NCI-H2081 (cell line): ENCODE data around the gene ST3GAL5.
"Not testable (repeated sequence)": the region's sequence is repeated elsewhere in the genome, so short reads cannot be mapped to it uniquely, and the experiment has no call there.

ENCODE experiments used
- DNase-seq, 2 experiments: peaks; one replicate each; lab custom pipeline; 2025; lab: John Stamatoyannopoulos, UW

Gene ST3GAL5

DNA sequence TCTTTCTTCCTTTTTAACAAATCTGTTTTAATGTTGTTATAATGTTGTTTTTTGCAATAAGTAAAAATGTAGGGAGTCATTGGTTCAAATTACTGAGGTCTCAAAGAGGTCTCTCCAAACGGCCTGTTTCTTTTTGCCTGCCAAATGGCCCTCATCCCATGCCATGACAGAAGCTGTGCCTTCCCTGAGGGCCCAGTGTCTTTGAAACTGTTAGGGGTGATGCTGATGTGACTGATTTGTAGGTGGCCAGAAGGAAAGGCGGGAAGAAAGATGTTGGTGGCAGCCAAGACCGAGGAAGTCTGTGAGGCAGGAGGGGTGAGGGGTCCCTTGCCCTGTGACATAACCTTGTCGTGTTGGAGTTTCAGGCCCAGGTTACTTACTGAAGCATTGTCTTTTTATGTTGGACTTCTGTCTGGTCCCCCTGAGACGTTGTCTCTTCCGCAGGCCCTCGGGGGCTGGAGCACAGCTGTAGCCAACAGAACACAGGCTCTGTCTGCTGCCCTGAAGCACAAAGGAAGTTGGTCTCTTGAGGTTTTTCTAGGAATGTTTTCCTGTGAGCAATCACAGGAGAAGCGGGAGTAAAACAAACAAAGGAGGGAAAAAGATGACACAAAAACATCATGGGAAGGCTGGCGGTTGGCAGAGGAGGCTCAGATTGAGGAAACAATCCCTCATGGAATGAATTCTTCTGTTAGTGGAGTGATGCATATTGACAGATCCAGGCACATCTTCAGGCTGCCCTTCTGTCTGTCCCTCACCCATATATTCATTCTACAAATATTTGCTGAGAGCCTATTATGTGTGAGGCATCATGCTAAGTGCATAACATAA, 4.9 kb upstream of the ST3GAL5 start:
- DNase-seq, result no peak

DNA sequence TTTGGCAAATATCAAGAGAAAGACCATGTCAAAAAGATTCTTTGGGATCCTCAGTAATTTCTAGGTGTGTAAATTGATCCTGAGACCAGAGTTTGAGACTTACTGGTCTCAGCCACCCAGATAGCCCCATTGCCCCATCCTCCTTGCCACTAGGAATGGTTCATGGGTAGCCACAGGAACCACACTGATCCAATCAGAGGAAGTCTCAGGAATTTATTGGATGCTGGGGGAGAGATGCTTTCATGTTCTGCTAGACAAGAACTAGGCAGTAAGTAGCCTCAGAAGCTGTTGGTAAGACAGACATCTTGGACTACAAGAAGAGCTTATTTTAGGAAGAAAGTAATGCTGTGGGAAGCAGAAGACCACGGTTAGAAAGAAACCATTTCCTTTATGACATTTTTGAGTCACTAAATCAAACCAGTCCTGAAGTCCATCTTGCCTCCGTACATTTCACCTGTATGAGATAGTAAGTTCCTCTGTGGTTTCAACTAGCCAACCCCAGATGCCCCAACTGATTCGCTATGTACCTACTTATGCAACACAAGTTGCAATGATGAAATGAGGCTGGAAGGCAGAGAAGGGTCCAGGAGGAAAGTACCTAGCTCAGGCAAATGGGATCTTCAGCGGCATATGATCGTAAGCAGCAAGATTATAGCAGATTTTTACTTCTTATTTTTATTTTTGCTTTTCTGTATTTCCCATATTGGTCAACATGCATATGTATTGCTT, 3.6 kb upstream of the ST3GAL5 start:
- DNase-seq, result no peak

DNA sequence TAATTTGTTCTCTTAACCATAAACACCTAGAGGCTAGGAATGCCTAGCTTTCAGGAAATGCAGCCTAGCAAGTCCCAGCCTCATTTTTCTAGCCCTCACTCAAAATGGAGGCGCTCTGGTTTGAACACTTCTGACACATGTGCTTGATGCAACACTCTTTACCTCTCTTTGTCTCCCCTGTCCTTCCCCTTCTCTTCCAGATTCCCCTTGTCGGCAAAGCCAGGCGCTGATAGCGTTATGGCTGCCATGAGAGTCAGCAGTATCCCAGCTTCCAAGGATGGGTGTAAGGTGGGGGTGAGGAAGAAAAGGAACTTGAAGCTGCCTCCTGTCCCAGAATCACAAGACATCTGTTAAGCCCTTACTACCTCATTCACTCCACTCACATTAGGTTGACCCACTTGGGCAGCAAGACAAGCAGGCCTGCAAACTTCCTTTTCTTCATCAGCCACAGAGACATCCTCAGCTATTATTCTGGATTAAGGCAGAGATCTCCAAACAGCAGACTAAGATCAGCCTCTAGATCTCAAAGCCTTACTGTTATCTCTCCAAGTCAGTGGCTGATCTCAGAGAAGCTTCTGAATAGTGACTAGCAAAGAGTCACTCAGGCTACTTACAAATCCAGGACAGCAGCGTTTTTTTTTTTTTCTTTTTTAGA, 1.9 kb upstream of the ST3GAL5 start:
- DNase-seq, result no peak

DNA sequence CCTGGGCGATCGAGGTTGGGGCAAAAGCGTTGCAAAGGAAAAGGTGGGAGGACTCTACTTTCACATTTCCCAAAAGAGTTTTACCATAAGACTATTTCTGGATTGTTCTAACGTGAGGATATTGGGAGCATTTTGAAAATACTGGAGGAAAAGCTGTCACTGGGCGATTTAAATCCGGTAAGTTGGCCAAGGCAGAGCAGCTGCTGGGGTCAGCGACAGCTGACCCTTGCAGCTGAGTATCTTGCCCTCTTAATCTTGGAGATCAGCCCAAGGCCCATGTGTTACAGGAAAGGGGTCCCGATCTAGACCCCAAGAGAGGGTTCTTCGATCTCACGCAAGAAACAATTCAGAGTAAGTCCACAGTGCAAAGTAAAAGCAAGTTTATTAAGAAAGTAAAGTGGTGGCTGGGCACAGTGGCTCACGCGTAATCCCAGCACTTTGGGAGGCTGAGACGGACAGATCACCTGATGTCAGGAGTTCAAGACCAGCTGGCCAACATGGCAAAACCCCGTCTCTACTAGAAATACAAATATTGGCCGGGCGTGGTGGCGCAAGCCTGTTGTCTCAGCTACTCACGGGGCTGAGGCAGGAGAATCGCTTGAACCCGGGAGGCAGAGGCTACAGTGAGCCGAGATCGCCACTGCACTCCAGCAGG, 964 bp upstream of the ST3GAL5 start:
- DNase-seq, result no peak

DNA sequence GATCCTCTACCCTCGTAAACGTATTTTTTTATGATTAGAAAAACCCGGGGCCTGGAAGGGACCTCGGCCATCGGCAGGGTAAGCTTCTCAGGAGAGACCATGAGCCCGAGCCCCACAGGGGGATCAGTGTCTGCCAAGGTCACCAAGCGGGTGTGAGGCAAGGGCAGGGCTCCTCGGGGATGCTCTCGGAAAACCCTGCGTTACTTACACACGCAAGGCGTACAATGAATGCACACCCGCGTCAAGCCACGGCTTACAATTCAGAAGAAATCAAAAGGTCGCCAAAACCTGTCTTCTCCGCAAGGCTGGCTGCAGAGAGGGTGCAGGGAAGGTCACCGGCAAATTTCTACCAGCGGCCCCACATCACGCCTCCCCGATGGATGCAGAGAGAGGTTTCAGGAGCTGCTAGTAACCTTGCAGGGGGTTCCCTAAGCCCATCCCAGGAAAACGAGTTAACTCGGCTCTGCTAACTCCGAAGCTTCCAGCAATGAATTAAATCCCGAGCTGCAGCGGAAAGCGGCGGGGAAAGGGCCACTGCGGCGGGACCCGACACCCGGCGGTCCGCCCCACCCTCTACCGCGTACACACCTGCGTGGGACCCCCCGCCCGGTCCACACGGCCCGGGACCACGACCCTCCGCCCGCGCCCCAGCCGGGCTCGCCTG, 638 bp downstream of the ST3GAL5 start:
- peak in 1 of 2 experiments; percentile 43 for DNase-seq

DNA sequence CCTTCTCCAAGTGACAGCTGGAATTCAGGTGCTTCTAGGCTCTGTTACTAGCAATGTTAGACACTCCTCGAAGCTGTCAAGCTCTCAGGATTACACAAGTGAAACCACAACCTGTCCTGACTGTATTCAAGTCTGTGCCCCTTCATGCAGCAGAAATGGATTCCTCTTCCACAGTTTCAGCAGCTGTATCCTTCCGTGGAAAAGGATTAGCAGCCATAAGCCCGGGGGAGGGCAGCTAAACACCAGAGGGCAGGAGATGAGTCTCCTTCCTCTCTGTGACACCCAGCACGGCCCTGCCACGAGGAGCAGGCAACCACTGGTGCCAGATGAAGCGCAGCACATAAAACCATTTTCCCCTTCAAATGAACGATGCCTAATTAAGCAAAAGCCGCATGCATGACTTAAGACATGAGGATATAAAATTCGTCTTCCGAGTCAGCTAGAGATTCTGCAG, 1.2 kb downstream of the ST3GAL5 start:
- peak in 1 of 2 experiments; percentile 47 for DNase-seq

DNA sequence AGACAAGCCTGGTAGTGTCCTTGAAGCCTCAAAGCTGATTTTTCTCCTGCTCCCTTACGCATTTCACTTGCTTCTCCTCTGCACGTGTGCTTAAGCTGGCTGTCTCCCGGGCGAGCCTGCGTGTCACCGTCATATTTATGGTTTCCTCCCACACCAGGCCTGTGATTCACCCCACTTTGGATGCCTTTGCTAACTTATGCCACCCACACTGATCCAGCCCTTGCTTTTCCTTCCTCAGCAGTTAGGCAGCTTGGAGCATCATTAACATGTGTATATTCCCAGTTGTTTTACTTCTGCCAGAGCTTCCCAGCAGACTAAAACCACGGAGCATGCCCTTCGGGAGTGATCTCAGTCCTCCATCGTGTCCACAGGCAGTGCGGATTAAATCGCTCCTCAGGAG, 2.2 kb downstream of the ST3GAL5 start:
- DNase-seq, result no peak

DNA sequence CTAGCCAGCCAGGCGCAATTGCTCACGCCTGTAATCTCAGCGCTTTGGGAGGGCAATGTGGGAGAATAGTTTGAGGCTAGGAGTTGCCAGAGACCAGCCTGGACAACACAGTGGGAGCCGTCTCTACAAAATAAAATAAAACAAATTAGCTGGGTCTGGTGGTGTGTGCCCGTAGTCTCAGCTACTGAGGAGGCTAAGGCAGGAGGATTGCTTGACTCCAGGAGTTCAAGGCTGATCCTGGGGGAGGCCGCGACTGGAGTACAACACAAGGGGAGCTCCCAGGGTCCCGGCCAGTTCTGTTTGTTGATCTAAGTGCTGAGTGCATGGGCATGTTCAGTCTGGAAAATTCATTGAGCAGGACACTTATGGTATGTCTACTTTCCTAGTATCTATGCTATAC, 2.6 kb downstream of the ST3GAL5 start:
- no peak for DNase-seq

DNA sequence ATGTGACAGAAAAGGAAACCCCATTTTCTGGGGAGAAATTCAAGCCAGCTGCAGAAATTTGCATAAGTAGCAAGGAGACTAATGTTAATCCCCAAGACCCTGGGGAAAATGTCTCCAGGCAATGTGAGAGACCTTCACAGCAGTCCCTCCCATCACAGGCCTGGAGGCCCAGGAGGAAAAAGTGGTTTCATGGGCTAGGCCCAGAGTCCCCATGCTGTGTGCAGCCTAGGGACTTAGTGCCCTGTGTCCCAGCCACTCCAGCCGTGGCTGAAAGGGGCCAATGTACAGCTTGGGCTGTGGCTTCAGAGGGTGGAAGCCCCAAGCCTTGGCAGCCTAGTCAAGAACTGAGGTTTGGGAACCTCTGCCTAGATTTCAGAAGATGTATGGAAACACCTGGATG, 7.0 kb downstream of the ST3GAL5 start:
- not testable (repeated sequence) for DNase-seq

DNA sequence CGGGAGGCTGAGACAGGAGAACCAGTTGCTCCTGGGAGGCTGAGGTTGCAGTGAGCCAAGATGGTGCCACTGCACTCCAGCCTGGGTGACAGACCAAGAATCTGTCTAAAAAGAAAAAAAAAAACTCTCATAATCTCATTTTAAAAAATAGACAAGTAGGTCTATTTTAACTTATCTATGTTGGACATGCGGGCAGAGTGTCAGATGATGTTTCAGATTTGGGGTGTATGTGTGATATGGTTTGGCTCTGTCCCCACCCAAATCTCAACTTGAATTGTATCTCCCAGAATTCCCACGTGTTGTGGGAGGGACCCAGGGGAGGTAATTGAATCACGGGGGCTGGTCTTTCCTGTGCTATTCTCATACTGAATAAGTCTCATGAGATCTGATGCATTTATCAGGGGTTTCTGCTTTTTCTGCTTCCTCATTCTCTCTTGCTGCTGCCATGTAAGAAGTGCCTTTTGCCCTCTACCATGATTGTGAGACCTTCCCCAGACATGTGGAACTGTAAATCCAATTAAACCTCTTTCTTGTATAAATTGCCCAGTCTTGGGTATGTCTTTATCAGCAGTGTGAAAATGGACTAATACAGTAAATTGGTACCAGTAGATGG, 8.0 kb downstream of the ST3GAL5 start:
- DNase-seq, result not testable (repeated sequence)

DNA sequence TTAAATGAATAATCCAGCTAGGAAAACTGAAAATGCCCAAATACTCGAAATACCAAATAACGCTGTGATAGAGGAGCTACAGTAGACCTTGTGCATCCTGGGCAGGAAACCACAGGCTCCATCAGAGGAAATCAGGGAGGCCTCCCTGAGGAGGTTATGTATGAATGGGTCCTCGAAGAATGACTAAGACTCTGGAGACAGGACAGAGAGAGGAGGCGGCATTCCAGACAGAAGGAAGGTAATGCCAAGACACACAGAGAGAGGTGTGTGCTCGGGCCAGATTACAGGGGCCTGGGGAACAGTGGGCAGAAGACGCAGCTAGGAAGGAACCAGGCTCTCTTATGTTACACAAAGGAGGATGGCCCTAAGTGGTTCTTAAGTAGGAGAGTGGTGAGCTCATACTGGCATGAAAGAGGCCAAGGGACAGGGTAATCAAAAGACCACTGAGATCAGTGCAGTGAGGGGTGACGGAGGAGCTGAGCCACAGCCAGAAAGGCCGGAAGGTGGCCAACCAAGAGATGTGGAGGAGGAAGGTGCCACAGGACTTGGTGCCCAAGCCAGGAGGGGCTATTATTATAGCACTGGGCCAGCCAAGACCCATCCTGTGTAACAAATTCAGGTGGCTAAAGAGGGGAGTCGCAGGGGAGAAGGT, 9.9 kb downstream of the ST3GAL5 start:
- DNase-seq, result no peak

DNA sequence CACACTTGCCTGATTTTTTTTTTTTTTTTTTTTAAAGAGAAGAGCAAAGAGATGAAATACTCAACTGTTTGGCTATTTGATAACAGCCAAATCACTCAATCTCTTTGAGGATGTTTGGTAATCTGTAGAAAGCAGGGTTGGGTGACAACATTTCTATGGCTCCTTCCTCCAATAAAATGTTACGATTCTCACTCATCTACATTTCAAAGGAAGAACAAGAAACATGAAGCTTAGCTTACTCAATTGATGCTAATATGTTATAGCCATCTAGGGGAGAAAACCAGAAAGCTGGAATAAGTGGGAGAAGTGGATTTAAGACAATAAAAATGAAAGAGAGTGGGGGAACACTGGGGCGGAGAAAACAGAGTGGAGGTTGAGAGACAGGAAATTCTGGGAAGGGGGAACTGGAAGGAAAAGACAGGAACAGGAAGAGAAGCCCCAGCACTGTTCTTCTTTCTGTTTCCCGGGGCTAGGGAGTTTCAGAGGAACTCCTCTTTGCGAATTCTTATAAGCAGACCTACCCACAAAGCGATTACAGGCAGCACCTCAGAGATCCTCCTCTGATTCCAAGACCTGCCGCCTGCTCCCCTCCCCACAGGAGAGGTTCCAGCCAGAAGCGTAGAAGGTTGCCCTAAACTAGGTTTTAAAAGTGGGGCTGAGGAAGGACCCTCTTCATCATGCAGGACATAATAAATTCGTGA, 13.3 kb downstream of the ST3GAL5 start:
- DNase-seq, result no peak

DNA sequence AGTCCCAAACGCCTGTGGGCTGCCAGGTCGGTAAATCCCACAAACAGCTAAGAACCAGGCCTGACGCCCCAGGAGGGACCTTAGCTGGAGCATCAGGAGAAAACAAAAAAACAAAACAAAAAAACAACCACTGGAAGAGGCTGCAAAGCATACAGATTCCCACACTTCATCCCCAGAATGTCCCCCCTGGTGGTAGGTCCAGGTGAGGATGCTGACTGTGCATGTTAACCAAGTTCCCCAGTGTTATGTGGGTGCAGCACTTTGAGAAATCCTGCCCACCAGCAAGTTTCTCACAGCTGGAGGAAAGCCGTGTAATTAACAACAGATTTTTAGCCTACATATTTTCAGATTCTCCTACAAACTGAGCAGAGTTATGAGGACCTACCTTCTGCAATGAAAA, 15.1 kb downstream of the ST3GAL5 start:
- DNase-seq, result no peak

DNA sequence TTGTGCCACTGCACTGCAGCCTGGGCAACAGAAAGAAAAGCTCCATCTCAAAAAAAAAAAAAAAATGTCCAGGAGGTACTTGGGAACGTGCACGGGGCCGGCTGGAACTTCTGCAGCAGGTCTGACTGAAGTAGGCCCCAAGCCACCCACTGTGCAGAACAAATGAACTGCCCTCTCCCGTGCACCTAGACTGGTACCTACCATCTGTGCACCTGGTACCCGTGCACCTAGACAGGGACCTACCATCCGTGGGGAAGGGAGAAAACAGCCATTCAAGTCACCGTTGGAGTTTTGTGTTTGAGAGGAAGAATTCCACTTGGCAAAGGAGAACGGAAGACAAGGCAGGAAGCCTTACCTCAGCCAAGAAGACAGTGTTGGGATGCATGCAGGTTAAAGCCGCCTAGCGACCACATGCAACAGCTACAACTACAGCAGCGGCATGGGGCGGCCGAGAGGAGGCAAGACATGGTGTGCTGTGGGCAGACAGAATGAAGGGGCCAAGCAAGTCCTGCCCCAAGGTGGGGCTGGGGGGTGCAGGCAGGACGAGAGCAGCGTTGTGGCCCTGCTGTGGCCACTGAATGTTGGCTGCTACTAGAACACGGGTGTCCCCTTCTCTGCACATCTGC, 16.1 kb downstream of the ST3GAL5 start:
- DNase-seq, result no peak

DNA sequence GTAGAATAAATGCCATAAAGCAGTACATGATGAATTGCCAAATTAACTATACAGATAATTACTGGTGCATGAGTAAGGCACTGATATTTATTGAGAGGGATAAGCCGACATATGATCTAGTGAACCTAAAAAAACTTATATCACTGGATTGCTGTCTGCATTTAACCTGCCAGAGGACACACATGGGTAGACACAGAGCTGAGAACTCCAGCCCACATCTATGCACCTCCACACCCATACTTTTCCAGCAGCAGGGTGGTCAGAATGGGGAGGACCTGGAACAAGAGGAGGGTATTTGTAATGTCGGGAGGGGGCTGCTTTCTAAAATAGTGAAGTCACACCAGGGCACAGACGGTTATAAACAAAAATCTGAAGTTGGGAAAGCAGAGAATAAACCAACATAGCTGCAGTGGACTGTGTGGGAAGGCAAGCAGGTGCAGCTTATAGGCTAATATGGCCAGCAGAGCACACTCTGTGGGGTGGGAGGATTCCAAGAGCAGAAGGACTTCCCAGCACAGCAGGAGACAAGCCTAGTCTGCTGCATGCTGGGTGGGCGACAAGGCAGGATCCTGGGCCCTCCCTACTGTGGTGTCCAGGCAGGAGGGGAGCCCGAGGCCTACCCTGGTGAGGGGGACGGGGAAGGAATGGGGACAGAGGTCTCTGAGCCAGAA, 17.2 kb downstream of the ST3GAL5 start:
- no peak for DNase-seq

DNA sequence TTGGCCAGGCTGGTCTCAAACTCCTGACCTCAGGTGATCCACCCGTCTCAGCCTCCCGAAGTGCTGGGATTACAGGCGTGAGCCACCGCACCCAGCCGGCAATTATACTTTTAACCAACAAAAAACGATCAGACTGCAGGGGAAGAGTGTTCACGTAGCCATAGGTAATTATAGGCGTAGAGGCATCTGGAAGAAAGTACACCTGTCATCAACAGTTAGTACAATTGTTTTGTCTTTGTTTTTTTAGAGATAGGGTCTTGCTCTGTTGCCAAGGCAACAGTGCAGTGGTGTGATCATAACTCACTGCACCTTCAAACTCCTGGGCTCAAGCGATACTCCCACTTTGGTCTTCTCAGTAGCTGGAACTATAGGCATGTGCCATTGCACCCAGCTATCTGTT, 20.0 kb downstream of the ST3GAL5 start:
- no peak for DNase-seq

DNA sequence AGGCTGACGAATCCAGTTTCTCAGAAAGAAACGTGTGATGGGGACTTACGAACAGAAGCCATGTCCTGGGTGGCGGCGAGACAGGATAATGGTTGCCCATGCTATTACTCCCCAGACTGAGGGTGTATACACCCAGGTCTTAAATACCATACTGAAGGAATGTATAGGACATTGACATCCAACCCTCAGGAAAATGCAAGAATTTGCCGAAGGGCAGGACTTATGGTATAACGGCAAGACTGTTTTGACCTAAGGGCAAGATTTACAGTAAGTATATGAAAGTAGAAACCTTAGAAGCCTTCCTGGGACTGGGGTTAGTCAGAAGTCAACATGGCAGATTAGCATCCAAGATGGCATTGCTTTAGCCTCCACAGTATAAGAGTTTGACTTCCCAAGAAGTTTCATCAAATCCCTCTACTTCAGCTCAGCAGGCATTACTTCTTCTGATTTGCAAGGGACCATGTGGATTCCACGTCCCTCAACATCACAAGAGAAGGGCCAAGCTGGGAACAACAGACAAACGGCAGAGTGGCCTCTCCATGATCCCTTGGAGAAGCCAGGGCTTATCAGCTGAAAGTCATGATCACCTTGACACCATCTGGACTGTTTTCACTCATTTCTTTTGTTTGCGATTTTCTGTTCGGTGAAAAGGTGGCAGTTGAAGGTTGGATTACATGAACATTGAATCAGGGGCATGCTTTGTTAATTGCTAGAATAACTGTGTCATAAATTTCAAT, 21.1 kb downstream of the ST3GAL5 start:
- DNase-seq, result no peak

DNA sequence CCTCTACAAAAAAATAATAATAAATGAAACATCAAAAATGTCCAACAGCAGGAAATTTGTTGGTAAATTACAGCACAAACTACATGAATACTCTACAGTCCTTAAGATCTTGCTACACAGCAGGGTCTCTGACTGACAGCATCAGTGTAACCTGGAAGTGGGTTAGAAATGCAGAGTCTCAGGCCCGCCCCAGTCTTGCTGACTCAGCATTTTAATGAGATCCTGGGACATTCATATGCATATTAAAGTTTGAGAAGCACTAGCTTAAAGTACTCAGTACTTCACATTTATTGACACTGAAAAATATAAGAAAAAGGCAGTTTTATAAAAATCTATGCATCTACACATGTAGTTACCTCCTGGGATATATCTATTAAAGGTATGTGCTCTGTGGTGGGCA, 21.7 kb downstream of the ST3GAL5 start:
- no peak for DNase-seq
